Skeletal muscle cell (primary cell): ENCODE data around the gene CCNT1.
"Not testable (repeated sequence)": the region's sequence is repeated elsewhere in the genome, so short reads cannot be mapped to it uniquely, and the experiment has no call there.

Experiments used
- DNase-seq: peaks from one replicate; pipeline ENCODE4 v3.0.0-alpha.2; 2010; ENCODE audit warnings: low read depth
- H3K4me3 ChIP-seq: 2 replicates; pipeline ENCODE4 v1.5.1; 2011; ENCODE audit warnings: low read depth, mild to moderate bottlenecking, control low read depth, low read length, moderate library complexity

CCNT1 gene

DNA sequence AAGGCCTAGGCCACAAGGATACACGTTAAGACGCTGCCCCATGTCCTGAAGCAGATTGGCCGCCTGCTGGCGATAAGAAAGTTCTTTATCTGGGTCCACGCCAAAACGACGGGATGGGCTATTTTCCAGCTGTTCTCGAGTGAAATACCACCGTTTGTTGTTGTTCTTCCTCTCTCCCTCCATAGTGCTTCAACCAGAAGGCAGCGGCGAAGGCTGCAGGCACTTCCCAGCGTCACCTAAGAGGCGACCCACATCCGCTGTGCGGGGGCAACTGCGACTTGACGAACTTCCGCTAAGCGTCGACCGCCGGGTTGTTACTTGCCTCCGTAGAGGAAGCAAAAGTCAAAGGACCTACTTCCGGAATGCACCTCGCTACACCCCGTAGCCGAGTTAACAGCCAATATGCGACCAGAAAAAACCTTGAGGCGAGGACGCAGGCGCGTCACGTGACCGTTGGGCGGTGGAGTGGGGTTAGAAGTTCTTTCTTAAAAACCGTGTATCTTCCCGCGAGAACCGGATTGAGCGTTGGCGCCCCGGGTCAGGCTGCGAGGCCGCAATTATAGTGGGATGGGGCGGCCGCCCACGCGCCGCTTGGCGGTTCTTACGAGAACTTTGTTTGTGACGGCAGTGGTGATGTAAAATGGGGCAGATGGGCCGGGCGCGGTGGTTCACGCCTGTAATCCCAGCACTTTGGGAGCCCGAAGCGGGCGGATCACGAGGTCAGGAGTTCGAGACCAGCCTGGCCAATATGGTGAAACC lies at the start of gene CCNT1:
TSS of gene CCNT1 (minus strand) at position 215 of the 759 bp plus-strand sequence. CDS start at position 183, 32 bp downstream.
- peak within 1 kb of the TSS; percentile 79 for H3K4me3 ChIP-seq
- DNase-seq: peak; percentile 100

DNA sequence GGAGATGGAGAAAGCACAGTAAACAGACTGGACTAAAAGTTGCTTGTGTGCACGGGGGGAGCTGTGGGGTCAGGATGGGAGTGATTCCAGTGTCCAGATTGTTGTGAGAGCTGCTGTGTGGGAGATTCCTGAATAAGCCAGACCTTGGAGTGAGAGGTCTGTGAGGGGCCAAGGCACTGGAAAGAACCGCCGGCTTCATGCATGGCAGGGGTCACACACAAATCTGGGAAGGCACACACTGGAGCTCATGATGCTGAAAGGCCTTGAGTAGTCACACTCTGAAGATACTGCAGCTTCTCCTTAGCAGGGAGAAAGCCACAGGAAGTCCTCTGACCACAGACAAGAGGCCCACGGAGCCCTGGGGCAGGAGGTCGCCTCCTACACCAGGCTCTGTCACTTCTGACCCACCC lies 49.3 kb upstream of the CCNT1 start:
- no peak for DNase-seq
- H3K4me3 ChIP-seq: no peak overlapping the region

- no peak for DNase-seq
- H3K4me3 ChIP-seq: no peak overlapping the region
These were observed 48.0 kb upstream of the CCNT1 start for GRCh38 chr12:48764521-48764920.

GRCh38 chr12:48758737-48759136 lies 42.2 kb upstream of the CCNT1 start:
- no peak for DNase-seq
- H3K4me3 ChIP-seq: no peak overlapping the region

DNA sequence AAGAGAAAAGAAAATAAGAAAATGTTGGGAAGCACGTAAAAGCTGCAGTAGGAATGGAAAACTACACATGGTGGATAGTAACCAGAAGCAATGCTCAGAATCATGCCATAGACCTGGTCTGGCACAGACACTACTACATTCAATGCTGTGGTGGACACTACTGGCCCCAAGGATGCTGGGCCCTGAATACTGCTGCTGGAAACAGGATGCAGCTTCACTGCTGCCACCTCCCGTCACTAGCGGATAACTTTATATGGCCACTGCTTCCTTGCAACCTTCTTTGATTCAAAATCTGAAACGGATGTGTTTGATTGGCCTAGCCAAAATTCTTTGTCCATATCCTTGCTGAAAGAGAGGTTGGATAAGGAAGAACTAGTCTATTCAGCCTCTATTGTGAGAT lies 41.7 kb upstream of the CCNT1 start:
- no peak overlapping the region for H3K4me3 ChIP-seq
- DNase-seq: no peak

DNA sequence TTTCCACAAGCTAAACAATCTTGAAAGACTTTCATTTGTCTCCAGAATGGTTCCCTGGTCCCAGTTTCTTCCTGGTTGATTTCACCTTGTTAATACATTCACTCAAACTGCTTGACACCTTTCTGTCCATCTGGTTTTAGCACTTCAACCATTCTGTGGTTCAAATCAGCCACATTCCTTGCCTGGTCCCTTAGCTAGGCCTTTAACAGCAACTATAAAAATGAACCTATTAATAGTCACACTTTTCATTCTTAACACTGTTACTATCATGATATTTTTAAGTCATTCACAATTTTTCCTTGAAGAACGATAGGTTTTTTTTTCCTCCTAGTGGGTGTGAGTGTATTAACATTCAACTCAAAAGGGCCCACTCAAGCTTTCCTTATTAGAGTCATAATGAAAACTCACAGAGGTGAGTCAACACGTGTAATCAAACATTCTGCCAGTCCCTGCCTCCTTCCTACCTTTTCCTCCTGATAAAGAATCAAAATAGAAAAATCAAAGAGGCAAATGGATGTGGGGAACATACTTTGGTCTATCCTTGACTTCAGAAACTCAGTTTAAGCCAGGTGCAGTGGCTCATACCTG lies 34.4 kb upstream of the CCNT1 start:
- H3K4me3 ChIP-seq: no peak overlapping the region
- DNase-seq: no peak

- DNase-seq: no peak
- no peak overlapping the region for H3K4me3 ChIP-seq
These were observed 33.7 kb upstream of the CCNT1 start for GRCh38 chr12:48750215-48750614.

DNA sequence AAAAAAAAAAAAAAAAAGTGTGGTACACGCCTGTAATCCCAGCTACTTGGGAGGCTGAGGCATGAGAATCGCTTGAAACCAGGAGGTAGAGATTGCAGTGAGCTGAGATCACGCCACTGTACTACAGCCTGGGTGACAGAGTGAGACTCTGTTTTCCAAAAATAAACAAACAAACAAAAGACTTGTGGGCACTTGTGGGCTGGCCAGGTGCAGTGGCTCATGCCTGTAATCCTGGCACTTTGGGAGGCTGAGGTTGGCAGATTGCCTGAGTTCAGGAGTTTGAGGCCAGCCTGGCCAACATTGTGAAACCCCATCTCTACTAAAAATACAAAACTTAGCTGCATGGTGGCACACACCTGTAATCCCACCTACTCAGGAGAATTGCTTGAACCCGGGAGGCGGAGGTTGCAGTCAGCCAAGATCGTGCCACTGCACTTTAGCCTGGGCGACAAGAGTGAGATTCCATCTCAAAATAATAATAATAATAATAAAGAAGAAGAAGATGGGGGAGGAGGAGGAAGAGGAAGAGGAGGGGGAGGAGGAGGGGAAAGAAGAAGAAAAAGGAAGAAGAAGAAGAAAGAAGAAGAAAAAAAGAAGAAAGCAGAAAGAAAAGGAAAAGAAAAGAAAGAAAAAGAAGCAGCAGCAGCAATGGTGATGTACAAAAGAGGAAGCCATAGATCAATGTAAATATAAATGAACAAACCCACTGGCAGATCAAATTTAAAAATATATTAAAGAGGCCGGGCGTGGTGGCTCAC lies 27.9 kb upstream of the CCNT1 start:
- H3K4me3 ChIP-seq: no peak overlapping the region
- no peak for DNase-seq

DNA sequence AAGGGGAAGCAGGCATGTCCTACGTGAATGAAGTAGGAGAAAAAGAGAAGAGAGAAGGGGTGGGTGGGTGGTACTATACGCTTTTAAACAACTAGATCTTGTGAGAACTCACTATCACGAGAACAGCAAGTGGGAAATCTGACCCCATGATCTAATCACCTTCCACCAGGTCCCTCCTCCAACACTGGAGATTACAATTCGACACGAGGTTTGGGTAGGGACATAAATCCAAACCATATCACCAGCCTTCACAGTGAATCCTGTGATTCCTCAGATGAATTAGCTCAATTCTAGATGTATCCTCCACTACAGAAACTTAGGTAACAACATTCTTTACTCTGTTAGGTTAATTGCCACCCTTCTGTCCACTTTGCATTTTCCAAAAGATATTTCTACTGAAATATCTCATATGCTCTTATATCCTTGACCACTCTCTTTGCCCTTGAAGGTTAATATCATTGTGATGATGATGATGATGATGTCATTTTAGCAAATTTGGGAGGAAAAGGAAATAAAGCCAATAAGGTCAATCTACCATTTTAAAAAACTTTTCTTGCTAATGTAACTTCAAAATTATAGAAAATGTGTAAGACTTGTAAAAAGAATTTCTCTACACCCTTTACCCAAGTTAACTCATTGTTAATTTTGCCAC lies 23.2 kb upstream of the CCNT1 start:
- H3K4me3 ChIP-seq: no peak overlapping the region
- DNase-seq: no peak

GRCh38 chr12:48736456-48736855 lies 19.9 kb upstream of the CCNT1 start:
- no peak for DNase-seq
- no peak overlapping the region for H3K4me3 ChIP-seq

GRCh38 chr12:48728807-48729206 lies 12.3 kb upstream of the CCNT1 start:
- no peak overlapping the region for H3K4me3 ChIP-seq
- DNase-seq: no peak

DNA sequence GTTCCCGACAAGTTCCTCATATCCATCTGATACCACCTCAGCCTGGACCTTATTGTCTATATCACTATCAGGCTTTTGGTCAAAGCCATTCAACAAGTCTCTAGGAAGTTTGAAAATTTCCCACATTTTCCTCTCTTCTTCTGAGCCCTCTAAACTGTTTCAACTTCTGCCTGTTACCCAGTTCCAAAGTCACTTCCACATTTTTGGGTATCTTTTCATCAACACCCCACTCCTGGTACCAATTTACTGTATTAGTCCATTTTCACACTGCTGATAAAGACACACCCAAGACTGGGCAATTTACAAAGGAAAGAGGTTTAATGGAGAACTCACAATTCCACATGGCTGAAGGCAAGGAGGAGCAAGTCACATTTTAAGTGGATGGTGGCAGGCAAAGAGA lies 4.2 kb upstream of the CCNT1 start:
- not testable (repeated sequence) for DNase-seq, H3K4me3 ChIP-seq

DNA sequence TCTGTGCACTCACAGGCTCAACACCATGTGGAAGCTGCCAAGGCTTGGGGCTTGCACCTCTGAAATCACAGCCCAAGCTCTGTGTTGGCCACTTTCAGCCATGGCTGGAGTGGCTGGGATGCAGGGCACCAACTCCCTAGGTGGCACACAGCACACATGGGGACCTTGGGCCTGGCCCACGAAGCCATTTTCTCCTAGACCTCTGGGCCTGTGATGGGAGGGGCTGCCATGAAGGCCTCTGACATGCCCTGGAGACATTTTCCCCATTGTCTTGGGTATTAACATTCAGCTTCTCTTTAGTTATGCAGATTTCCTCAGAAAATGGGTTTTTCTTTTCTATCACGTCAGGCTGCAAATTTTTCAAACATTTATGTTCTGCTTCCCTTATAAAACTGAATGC lies 3.7 kb upstream of the CCNT1 start:
- DNase-seq, H3K4me3 ChIP-seq: not testable (repeated sequence)

DNA sequence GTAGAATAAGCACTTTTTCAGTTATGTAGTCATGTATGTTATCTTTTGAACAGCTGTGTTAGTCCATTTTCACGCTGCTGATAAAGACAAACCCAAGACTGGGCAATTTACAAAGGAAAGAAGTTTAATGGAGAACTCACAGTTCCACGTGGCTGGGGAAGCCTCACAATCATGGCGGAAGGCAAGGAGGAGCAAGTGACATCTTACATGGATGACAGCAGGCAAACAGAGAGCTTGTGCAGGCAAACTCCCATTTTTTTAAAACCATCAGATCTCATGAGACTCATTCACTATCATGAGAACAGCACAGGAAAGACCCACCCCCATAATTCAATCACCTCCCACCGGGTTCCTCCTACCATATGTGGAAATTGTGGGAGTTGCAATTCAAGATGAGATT lies 2.5 kb upstream of the CCNT1 start:
- not testable (repeated sequence) for H3K4me3 ChIP-seq, DNase-seq

DNA sequence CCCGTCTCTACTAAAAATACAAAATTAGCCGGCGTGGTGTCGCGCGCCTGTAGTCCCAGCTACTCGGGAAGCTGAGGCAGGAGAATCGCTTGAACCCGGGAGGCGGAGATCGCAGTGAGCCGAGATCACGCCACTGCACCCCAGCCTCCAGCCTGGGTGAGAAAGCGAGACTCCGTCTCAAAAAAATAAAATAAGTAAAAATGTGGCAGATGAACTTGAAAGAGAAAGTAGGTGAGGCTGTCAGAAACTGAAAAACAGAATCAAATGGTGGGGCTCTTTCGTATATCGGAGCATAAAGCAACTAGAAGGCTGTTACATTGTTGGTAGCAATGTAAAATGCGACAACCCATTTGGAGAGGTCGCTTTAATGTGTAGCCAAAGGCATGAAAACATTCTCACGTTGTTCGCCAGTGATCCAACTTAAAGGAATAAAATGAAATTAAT lies 767 bp upstream of the CCNT1 start:
- DNase-seq: no peak

GRCh38 chr12:48716168-48716492 lies 377 bp downstream of the CCNT1 start:
- DNase-seq: no peak
- peak overlapping the region; percentile 79 for H3K4me3 ChIP-seq

More for the DNA sequence above, 767 bp upstream of the CCNT1 start:
- H3K4me3 ChIP-seq: peak overlapping the region; percentile 79

DNA sequence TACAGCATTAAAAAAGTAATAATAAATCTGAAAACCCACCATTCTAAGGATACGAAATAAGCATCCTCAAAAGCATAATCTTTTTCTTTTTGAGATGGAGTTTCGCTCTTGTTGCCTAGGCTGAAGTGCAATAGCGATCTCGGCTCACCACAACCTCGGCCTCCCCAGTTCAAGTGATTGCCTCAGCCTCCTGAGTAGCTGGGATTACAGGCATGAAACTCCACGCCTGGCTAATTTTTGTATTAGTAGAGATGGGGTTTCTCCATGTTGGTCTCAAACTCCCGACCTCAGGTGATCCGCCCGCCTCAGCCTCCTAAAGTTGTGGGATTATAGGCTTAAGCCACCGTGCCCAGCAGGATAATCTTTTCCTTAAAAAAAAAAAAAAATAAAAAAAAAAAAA lies 4.3 kb downstream of the CCNT1 start:
- no peak for DNase-seq
- H3K4me3 ChIP-seq: no peak overlapping the region

GRCh38 chr12:48698822-48699221 lies 17.7 kb downstream of the CCNT1 start:
- DNase-seq, H3K4me3 ChIP-seq: not testable (repeated sequence)

- no peak for DNase-seq
- H3K4me3 ChIP-seq: no peak overlapping the region
These were observed 19.9 kb downstream of the CCNT1 start for GRCh38 chr12:48696626-48697025.

DNA sequence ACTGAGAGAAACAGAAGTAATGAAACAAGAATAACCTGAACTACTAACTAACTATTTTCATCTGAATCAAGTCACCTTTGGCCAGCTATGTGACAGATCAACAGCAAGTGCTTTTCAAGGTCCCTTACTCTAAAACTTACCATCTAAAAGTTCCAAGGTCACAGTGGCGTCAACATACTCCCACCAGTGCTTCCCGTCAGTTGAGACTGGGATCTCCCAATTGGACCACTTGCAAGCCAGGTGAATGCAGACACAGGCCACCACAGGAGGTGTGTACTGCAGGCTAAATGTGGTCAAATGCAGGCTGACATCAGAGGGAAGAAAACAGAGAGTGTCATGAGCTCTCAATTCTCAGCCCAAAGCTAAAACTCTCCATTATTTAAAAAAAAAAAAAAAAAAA lies 20.6 kb downstream of the CCNT1 start:
- DNase-seq: no peak

More for the DNA sequence above, 20.6 kb downstream of the CCNT1 start:
- no peak overlapping the region for H3K4me3 ChIP-seq
